ENCODE measurements around the gene TACC2. TPM values are rescaled to one million over a fixed set of nuclear protein-coding genes. Genes with fewer than 3 reads are reported as not detected.

The TACC2 gene
- total RNA-seq, 1 donor from 2014 or later: 98.1 TPM

DNA sequence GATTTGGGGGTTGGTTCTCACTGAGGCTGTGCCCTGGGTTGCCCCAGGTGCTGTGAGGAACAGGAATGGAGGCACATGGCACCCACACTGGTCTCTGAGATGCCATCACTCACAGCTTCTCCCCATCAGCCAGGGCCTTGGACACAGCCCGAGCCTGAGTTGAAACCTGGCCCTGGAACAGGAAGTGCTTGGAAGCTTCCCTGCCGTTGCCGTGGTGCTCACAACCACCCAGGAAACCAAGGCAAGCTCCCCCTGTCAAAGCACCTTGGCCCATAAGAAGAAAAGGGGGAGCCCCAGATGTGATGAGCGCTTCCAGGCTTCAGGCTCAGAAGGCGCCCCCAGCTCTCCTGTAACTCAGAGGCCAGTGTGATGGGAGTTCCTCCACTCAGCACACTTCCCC lies 282.1 kb downstream of the TACC2 start, which contains the start of gene BTBD16:
BTBD16 (plus strand) TSS at position 221 of the 400 bp plus-strand sequence. CDS start 3,786 bp downstream, outside the sequence.
- no peak for DNase-seq (ENCODE audit: low spot score)

DNA sequence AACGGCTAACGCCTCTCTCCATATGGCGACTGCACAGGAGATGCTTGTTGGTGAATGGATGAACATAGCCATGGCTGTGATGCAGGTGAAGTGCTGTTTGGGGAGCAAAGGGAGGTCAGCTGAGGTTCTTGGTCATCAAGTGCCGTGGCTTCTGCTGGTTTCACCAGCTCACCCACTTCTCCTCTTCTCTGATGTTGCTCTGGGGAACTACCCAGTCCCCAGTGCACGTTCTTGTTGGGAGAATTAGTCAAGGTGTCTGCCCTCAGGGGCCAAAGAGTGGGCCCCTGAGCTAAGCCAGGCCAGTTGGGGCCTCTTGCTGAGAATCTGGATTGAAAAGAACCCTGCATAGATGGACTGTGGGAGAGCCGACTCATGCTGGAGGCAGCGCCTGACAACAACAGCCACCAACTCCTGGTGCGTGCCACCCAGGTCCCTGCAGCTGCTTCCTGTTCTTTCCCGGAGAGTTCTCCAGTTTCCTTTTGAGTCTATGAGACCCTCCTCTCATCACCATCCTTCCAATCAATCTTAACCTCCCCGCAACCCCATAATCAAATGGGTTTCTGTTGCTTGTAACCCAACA lies 285.1 kb downstream of the TACC2 start:
- no peak for DNase-seq (ENCODE audit: low spot score)

DNA sequence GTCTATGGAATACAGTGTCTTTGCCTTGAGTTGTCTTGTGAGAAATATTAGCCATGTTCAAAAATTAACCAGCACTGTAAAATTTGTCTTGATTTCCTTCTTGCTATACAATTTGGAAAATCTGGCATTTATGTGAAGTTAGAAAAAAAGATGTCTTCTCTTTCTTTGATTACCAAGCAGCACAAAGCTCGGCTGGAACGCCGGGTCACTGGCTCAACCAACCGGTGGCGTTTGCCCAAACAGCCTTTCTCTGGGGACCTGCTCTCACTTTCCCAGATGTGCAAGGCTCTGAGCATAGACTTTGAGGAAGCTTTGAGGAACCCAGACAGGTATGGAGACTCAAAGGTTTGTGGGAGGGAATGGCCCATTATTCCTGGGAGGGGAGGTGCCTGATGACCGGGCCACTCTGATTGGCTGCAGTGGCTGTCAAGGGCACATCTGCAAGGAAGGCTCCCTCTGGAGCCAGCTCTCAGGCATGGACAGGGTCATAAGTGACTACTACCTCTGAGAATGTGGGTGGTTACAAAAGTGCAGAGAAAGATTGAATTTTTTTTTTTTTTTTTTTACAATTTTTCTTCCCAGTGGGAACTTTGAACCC lies 287.7 kb downstream of the TACC2 start:
- DNase-seq (ENCODE audit: low spot score): peak; percentile 32

DNA sequence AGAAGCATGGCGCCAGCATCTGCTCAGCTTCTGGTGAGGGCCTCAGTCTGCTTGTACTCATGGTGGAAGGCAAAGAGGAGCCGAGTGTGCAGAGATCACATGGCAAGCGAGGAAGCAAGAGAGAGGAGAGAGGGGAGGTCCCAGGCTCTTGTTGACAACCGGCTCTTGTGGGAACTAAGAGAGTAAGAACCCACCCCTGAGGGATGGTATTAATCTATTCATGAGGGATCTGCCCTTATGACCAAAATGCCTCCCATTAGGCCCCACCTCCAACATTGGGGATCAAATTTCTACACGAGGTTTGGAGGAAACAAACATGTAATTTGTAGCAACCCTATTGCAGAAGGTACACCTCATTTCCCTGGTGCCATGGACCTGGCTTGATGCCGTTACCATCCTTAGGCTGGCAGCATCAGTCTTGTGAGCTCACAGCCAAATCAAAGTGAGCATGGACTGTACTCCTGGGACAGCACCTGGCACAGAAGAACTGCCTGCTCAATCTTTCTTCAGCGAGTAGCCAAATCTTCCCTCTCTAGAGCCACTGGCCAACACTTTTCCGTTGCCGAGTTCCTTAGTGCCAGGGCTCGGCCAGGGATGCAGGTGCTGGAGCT lies 288.7 kb downstream of the TACC2 start:
- no peak for DNase-seq (ENCODE audit: low spot score)

DNA sequence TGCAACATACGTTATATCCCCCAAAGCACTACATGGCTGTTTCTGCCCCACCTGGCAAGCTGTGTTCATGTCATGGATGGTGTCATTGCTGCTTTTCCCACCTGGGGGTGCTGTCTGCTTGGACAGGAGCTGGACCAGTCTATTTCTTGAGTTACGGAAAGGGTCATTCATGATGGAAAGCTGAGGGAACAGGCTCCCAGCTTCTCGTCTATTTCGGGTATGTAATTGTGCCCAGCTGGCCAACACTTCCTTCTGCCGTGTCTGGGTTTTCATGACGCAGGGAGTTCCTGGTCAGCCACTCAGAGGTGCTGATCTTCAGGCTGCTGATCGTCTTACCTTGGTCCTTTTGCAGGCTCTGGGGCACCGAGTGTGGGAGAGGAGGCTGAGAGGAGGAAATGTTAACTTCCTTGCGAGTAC lies 290.8 kb downstream of the TACC2 start:
- peak; percentile 66 for DNase-seq (ENCODE audit: low spot score)

DNA sequence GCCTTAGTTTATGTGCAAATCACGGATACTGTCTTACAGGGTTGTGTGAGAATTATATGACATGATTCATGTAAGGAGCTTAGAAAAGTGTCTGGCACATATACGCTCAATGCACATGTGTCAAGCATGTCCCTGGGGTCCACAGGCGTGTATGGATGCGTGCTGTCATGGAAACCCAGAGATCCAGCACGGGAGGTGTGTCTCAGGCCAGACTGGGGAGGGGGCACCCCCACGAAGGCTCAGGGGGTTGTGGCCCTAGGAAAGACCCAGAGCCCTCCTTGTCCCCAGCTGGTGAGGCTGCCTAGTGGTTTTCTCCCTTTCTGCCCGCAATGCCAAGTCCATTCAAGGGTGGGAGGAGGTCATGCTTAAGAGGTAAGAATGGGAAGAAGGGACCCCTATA lies 291.2 kb downstream of the TACC2 start:
- DNase-seq (ENCODE audit: low spot score): no peak

DNA sequence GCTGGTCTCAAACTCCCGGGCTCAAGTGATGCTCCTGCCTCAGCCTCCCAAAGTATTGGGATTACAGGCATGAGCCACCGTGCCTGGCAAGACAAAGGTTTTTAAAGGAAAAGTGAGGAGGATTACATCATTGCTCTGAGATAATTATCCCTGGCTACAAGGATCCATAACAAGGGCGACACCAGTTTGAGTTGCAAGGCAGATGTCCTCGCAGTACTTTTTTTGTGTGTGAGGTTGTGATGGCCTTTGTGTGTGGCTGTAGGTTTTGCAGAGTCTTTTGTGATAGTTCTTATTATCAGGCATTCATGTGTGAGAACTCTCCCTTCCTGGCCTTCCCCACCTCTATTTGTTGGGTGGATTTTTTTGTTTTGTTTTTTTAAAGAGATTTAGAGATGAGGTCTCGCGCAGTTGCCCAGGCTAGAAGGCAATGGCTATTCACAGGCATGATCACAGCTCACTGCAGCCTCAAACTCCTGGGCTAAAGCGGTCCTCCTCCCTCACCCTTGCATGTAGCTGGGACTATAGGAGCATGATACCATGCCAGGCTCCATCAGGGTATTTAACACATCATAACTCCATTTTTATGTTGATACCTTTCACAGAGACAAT lies 292.2 kb downstream of the TACC2 start:
- DNase-seq (ENCODE audit: low spot score): no peak

DNA sequence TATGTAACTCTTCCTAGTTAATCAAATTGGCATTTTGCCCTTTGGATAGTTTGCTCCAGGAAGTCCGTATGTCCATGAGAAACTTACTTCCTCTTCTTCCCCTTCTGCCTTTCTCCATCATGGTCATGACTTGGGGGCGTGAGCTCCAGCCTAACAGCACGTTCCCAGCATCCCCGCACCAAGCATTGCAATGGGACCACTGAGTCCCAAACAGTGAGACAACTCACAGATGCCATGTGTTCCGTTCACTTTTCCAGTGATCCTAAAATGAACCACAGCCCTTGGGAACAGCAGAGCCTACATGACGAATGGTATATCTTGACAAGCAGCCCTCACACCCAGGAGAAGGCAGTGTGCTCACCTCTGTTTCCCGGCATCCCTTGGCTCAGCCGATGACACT lies 292.8 kb downstream of the TACC2 start:
- no peak for DNase-seq (ENCODE audit: low spot score)

DNA sequence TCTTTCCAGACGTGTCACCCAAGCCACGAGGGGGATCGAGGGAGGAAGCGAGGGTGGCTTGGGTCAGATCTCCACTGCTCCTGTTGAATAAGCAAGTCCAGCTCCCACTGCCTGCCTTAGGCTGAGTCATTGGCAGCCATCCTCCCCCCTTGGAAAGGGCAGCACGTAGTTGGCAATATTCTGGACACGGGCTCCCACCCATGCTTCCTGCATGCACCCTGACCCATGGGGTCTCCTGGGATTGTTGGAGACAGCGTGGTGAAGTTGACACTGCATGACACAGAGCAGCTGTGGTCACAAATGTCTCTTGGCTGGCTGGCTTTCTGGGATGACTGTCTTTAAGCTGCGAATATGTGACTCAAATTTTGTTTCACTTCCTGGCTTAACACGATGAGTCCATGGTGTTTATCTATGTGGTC lies 293.3 kb downstream of the TACC2 start:
- DNase-seq (ENCODE audit: low spot score): no peak

DNA sequence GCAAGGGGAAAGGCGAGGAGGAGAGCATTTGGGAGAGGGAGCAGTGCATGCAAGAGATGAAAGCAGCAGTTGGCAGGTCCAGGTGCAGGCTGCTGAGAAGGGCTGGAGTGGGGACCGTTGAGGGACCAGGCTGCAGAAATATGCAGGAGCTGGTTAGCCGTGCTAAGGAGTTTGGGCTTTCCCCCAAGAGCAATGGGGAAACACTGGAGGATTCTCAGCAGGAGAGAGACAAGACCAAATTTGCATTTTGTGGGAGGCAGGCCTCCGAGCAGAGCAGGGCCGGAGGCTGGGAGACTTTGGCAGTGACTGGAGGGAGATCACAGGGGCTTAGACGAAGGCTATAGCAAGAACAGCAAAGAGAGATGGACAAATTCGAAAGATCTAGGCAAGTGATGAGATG lies 293.9 kb downstream of the TACC2 start:
- DNase-seq (ENCODE audit: low spot score): peak; percentile 29

DNA sequence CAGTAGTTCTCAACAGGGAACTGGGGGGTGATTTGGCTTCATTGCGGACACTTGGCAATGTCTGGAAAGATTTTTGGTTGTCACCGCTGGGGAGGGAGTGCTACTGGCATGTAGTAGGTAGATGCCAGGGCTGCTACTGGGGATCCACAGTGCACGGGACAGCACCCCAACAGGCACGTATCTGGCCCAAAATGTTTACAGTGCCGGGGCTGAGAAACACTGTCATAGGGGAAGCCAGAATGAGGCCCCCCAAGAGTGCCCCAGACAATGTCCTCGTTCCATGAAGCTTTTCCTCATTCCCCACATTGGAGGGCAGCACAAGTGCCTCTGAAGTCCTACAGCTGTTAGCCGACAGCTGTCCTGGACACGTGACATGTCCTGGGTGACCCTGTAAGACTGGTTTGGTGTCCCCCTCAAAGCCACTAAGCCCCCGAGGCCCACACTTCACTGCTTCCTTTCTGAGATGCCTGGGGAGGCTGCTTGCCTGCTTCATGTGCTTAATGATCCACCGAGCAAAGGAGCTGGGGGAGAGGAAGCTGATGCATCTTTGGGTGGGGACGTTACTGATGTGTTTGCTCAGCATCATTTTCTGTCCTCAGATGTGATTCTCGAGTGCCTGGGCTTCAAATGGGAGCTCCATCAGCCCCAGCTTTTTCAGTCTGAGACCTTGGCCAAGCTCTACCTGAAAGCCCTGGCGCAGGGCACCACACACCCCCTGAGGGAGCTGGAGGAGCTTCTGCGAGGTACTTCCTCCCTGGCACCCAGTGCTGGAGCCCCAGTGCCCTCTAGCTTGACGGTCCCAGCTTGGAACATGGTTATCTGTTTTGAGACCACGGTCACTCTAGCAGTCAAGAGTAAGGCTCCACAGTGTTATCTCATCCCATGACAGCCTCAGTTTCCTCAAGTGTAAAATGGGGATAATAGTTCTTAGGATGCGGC lies 296.8 kb downstream of the TACC2 start:
- DNase-seq (ENCODE audit: low spot score): no peak

DNA sequence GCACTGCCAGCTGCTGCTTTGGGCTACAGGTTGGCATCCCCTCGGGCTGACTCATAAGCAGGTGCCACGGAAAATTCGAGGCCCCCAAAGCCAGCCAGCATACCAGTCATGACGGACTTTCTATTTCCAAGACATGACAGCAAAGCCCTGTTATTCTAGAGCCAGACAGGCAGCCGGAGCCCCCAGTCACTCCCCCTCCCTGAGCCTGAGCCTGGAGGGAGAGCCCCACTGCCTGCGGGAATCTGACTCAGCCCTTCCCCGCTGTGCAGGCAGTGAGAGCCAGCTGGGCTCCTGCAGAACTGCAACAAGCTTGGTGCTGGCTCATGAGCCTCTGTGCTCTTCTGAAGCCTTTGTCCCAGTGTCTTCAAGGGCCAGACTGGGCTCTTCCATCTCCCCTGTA lies 297.9 kb downstream of the TACC2 start:
- no peak for DNase-seq (ENCODE audit: low spot score)

DNA sequence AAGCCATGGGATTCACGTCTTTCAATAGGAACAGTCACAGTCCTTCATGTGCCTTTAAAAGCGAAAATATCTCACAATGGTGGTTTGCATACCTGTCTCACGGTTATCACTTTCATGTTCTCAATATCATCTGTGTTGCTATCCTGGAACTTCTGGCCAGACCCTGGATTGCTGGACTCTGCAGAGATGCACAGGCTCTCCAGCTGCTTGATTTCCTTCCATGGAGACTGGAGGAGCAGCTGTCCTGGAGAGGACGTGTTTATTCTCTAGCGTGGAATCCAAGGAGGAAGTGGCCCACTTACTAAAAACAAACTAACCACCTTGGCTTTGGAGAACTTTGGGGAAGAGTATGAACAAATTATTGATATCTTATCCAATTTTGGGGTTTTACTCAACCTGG lies 298.6 kb downstream of the TACC2 start:
- DNase-seq (ENCODE audit: low spot score): no peak

DNA sequence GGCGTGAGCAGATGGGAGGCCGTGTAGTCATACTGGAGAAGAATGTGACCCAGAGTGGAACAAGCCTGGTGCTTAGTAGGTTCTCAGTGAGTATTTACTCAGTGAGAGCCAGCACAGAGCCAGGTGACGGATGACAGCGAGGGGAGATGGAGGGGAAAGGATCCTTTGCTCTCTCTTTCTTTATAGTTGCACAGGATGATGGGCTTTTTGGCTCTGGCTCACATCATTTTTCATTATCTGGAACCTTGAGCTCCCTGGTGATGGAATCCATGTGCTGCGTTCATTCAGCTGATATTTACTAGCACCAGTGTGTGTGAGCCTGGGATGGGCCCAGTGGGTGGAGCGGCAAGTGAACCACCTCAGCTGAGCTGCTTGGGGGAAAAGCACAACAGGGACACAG lies 299.3 kb downstream of the TACC2 start:
- DNase-seq (ENCODE audit: low spot score): no peak

DNA sequence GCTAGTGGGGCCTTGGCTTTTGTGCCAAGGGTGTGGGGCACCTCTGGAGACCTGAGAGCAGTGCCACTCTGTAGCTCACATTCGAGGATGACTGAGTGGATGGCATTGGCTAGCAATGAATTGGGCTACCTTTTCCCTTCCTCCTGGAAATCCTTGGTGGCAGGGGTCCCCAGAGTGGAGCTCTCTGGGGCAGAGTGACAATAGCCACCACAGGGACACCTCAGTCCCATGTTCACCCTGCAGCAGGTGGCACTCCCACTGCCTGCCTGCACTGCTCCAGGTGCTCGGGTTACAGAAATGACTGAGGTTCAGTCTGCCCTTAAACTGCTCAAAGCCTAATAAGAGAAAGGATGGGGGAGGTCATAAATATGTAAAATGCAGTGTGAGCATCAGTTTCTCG lies 300.0 kb downstream of the TACC2 start:
- no peak for DNase-seq (ENCODE audit: low spot score)

DNA sequence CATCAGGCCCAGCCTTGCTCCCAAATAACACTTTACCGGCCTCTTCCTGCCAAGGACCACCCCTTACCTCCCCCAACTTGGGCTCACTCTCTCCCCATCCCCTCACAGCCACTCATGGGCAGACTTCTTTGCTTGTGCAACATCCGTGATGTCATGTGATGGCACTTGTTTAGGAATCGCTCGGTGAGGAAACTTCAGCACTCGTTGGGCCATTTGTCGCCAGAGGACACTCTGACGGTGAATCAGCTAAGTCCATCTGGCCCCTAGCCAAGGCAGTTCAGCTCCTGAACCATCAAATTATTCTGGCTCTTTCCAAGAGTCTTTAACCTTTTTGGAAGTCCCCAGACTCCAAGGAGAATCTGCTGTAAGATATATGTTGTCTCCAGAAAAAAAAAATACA lies 301.4 kb downstream of the TACC2 start:
- no peak for DNase-seq (ENCODE audit: low spot score)

DNA sequence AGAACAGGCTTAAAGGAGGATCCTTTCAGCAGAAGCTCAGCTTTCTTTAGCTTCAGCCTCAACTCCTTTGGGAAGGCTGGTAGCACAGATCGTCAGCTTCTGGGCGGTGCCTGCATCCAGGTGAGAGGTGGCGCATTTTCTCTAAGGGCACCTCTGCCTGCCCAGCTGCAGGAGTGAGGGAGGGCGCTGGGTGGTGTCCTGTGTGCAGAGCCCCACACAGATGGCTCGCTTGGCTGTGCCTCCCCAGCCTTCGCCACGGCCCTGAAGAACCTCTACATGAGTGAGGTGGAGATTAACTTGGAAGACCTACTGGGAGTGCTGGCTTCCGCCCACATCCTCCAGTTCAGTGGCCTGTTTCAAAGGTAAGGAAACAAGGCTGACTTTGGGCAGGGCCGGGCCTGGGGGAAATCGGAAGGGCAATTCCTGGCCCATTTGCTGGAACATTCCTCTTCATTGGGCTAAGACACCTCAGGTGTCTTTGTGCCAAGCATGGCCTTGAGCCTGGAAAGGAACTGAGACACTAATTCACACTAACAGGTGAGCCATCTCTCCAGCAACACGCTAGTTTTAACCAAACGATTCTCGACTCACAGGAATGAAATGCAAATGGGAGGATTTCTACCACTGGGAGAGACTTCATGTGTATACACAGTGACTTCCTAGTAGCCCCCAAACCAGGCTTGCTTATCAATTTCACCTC lies 302.0 kb downstream of the TACC2 start:
- DNase-seq (ENCODE audit: low spot score): peak; percentile 66

DNA sequence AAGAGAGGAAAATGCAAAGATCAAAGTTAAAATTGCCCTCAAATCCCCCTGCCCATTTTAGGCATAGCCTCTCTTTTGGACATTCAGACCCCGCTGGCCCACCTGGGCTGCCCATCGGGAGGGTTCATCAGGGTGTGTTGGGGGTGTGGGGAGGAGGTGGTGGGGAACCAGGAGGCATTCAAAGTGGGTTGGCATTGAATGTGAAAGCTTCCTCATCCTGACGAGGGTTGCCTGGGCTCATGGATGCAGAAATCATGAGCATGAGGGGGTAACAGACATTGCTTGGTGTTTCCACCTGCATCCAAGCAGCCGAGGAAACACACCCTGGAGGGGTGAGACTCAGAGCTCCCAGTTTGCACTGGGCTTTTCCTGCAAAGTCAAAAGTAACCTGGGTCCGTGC lies 302.8 kb downstream of the TACC2 start:
- DNase-seq (ENCODE audit: low spot score): no peak

DNA sequence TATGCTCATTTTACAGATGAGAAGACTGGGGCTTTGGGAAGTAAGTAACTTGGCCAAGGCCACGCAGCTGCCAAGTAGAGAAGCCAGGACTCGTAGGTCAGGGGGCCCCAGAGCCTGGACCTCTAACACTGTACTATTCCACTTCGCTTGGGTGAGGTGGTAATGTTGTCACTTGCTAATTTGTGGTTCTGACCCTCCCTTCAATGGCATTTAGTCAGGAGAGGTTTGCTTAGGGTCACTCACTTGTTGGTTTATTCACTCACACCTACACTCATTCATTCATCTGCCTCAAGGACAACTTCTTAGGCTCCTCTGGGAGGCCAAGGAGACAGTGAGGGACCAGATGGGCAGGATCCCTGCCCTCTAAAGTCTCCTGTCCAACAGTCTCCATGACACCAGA lies 303.4 kb downstream of the TACC2 start:
- DNase-seq (ENCODE audit: low spot score): no peak

DNA sequence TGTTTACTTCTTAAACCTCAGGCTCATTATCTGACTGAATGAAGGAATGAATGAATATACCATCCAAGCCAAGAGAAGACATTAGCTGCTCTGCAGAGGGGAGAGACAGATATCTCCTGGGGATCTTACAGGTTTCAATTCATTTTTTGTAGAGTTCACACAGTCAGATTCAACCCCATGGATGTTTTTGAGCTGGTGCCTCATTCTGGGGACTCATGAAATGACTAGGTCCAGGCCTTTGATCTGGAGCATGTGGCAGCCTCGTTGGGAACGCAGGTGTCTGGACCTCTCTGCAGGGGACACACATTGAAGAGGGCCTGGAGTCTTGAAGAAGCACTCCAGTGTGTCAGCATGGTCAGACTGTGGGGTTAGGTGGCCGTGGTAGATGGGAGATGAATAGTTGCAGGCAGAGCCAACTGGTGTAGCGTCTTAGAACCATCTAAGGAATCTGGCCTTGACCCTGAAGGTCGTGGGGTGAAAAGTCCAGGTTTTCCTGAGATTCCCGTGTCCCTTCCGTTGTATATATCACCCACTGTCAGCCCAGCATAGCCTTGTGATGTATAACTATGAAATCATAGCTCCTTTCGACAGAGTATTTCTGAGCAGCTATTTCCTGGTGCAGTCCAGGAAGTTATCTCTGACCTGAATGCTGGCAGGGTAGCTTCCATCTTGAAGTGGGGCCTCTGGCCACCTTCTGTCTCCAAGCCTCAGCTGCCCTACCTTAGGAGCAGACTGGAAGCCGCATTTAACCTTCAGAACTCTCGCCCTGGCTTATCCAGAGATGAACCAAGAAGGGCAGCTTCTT lies 304.4 kb downstream of the TACC2 start:
- no peak for DNase-seq (ENCODE audit: low spot score)

Data from ureter (tissue), 1 donor.